ENCODE results near the gene MZB1. TPM values are rescaled to one million over a fixed set of nuclear protein-coding genes. Genes with fewer than 3 reads are reported as not detected.

Gene MZB1
- polyA plus RNA-seq, 1 donor from 2014 or later, result not detected

GRCh38 chr5:139384591-139385051 lies 5.1 kb downstream of the MZB1 start:
- H3K79me2 ChIP-seq (replicated peaks; ENCODE audit: insufficient read depth, low read length), result no peaks in the 10 kb centered on the region
- H3K36me3 ChIP-seq (ENCODE audit: insufficient read depth, low read length), result no peaks in the 10 kb centered on the region
- H3K27ac ChIP-seq (ENCODE audit: low read length), result no peak overlapping the region
- H3K4me3 ChIP-seq (ENCODE audit: low read length), result no peak overlapping the region
- H3K9me2 ChIP-seq (ENCODE audit: insufficient read depth, low read length), result no peaks in the 10 kb centered on the region
- no peaks in the 10 kb centered on the region for H3K9me3 ChIP-seq (ENCODE audit: low read length)
- no peak for TF ChIP-seq POLR2AphosphoS5 (IDR thresholded peaks at IDR 0.05)
- no peak for TF ChIP-seq SMC3 (conservative IDR thresholded peaks at IDR 0.05; ENCODE audit: poor library complexity)
- TF ChIP-seq CTCF (IDR thresholded peaks at IDR 0.05; ENCODE audit: poor library complexity, severe bottlenecking), result no peak
- no peak for TF ChIP-seq RAD21 (conservative IDR thresholded peaks at IDR 0.05)
- TF ChIP-seq REST (IDR thresholded peaks at IDR 0.05; ENCODE audit: borderline replicate concordance), result no peak
- TF ChIP-seq TAF1 (IDR thresholded peaks at IDR 0.05; ENCODE audit: low read depth), result no peak
- no peaks in the 10 kb centered on the region for H4K20me1 ChIP-seq (ENCODE audit: insufficient read depth)
- H2AFZ ChIP-seq (ENCODE audit: low read depth, low read length), result no peak overlapping the region
- H3K9ac ChIP-seq (ENCODE audit: low read length), result no peak overlapping the region
- H3K27me3 ChIP-seq (ENCODE audit: insufficient read depth, low read depth, low read length), result no peaks in the 10 kb centered on the region
- H3K4me2 ChIP-seq (ENCODE audit: low read length), result no peak overlapping the region
- no peaks in the 10 kb centered on the region for H3F3A ChIP-seq (ENCODE audit: insufficient read depth, low read length, poor library complexity, severe bottlenecking)

DNA sequence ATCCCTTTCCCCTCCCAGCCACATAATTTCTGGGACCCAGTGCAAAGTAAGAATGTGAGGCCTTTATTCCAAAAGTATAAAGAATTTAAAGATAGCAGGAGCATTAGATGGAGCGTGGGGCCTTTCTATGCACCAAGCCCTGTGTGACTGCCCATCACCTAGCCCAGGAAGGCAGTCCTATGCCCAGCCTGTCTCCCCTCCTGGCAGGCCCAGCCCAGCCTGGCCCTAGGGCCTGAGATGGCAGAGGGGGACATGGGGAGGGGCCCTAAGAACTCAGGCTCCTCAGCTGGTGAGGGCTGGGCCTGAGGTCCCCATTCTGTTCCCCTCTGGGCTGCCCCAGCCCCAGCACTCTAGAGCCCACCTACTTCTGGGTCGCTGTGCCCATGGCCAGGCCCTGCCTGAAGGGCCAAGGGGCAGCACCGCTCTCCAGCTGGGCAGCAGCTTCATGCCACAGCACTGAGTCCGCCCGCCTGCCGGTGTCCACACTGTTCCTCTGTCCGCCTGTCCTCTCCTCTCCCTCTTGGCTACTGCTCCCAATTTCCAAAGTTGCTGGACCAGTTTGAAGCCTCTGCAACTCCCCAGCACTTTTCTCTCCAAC lies 5.6 kb downstream of the MZB1 start:
- no peaks in the 10 kb centered on the region for H3F3A ChIP-seq (ENCODE audit: insufficient read depth, low read length, poor library complexity, severe bottlenecking)
- H3K9me3 ChIP-seq (ENCODE audit: low read length), result no peaks in the 10 kb centered on the region
- H3K4me2 ChIP-seq (ENCODE audit: low read length), result no peak overlapping the region
- H3K79me2 ChIP-seq (replicated peaks; ENCODE audit: insufficient read depth, low read length), result no peaks in the 10 kb centered on the region
- no peak for TF ChIP-seq EP300 (conservative IDR thresholded peaks at IDR 0.05; ENCODE audit: poor library complexity, severe bottlenecking)
- TF ChIP-seq REST (IDR thresholded peaks at IDR 0.05; ENCODE audit: borderline replicate concordance), result no peak
- TF ChIP-seq TAF1 (IDR thresholded peaks at IDR 0.05; ENCODE audit: low read depth), result no peak
- TF ChIP-seq SMC3 (conservative IDR thresholded peaks at IDR 0.05; ENCODE audit: poor library complexity), result no peak
- TF ChIP-seq CTCF (IDR thresholded peaks at IDR 0.05; ENCODE audit: poor library complexity, severe bottlenecking), result no peak
- TF ChIP-seq MXI1 (conservative IDR thresholded peaks at IDR 0.05; ENCODE audit: poor library complexity, severe bottlenecking), result no peak
- no peak for TF ChIP-seq EZH2 (IDR thresholded peaks at IDR 0.05; ENCODE audit: borderline replicate concordance, insufficient read depth, low read length, poor library complexity, severe bottlenecking)
- no peak for TF ChIP-seq RAD21 (conservative IDR thresholded peaks at IDR 0.05)
- H3K27ac ChIP-seq (ENCODE audit: low read length), result no peak overlapping the region
- H3K9ac ChIP-seq (ENCODE audit: low read length), result no peak overlapping the region
- no peaks in the 10 kb centered on the region for H3K9me2 ChIP-seq (ENCODE audit: insufficient read depth, low read length)
- no peaks in the 10 kb centered on the region for H4K20me1 ChIP-seq (ENCODE audit: insufficient read depth)
- H3K4me3 ChIP-seq (ENCODE audit: low read length), result no peak overlapping the region
- H3K27me3 ChIP-seq (ENCODE audit: insufficient read depth, low read depth, low read length), result no peaks in the 10 kb centered on the region
- no peaks in the 10 kb centered on the region for H3K36me3 ChIP-seq (ENCODE audit: insufficient read depth, low read length)
- H2AFZ ChIP-seq (ENCODE audit: low read depth, low read length), result no peak overlapping the region

Measured in neural cell (in vitro differentiated cells).